HG03060 (cell line): ENCODE data around the gene TACR2.

ENCODE experiments used
- ATAC-seq: cut with Tn5 transposase; IDR thresholded peaks from one replicate; pipeline ENCODE4 v1.9.1; 2021; ENCODE audit warnings: low read depth, moderate number of reproducible peaks; ENCODE audit not compliant: unreplicated experiment

The TACR2 gene

DNA sequence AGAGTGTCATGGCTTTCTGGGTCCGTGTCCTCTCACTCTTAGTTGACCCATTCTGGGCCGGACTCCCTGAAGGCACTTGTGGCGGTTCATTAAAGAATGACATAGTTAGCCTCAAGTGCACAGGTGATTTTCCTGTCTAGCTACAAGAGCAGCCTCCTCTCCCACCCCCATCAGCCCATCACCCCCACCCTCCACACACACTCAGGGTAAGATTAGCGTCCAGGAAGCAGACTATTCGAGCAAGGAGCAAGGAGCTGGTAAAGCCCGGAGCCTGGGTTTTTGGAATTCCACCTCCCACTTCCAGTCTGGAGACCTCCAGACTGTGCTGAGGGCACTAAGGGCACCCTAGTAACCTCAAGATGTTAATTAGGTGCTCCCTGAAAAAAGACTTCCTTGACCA is 39.5 kb downstream of the TACR2 start:
- ATAC-seq, result no peak

DNA sequence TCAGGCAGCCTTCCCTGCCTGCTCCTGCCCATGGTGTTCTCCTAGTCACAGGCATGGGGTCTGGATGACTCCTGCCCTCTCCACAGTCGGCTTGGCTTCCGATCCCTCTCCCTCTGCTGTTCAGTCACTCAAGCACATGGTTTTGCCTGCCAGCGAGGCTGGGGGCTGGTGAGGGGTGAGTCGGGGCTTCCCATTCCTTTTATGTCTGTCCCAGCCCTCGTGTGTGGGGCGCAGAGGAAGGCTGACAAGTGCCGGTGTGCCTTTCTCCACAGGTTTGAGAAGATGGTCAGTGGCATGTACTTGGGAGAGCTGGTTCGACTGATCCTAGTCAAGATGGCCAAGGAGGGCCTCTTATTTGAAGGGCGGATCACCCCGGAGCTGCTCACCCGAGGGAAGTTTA is 40.1 kb downstream of the TACR2 start:
- no peak for ATAC-seq

DNA sequence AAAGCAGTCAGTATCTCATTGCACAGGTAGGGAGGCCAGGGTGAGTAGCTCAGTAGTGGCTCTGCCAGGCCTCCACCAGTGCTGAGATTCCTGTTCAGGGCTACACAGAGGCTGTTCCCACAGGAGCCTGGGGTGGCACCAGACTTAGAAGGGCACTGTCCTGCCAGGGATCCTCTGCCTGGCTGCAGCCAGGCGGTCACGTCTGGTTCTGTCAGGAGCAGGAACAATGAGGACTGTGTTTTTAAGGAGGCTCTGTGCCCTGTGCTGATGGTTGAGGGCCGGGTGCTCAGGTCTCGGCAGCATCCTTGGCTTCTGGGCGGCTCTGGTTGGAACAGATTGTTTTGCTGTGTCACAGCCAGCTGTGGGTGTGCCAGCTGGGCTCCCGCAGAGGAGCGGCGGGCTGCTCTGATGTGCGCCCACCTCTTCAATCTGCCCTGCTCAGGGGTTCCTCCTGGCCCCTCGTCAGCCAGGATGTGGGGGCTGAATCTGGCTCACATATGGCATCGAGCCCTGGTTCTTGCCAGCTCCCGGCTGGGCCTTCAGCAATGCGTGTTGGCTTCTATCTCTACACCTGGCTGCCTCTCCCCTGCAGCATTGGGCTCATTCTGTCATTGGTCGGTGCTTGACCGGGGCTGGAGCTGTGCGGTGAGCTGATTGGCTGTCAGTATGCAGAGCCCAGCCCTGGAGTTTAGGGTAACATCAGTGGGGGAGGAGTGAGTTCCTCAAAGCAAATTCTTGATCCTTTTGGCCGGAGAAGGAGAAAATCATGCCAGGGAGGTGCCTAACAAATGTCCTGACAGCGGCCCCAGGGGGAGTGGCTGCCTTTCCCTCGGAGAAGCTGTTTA is 41.2 kb downstream of the TACR2 start:
- ATAC-seq, result no peak

DNA sequence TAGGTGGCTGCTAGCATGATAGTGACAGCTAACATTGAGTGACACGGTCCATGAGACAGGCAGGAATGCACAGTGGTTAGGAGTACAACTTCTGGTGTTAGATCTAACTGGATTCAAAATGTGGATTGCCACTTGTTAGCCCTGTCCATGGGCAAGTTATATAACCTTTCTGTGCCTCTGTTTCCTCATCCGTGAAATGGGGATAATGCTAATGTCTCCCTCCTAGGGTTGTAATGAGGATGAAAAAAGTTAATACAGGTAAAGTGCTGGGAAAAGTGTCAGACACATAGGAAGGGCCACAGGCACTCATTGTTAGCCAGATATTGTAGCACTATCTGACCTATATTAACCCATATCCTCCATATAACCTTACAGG is 41.8 kb downstream of the TACR2 start:
- ATAC-seq, result no peak

DNA sequence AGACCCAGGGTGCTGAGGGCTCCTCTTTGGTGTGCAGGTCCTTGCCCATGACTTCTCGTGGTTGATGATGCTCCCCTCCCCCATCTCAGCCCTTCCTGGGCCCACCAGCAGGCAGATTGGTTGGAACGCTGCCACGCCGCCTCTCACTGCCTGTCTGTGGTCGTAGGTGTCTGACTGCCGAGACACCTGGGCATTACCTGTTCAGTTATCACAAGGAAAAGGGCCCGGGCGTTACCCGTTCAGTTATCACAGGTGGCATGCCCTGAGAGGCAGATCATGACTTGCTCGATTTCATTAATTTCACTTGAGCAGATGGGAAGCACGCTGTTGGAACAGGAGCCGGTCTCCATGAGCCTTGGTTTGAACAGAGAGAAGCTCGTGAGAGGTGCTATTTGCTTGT is 42.5 kb downstream of the TACR2 start:
- ATAC-seq, result no peak

DNA sequence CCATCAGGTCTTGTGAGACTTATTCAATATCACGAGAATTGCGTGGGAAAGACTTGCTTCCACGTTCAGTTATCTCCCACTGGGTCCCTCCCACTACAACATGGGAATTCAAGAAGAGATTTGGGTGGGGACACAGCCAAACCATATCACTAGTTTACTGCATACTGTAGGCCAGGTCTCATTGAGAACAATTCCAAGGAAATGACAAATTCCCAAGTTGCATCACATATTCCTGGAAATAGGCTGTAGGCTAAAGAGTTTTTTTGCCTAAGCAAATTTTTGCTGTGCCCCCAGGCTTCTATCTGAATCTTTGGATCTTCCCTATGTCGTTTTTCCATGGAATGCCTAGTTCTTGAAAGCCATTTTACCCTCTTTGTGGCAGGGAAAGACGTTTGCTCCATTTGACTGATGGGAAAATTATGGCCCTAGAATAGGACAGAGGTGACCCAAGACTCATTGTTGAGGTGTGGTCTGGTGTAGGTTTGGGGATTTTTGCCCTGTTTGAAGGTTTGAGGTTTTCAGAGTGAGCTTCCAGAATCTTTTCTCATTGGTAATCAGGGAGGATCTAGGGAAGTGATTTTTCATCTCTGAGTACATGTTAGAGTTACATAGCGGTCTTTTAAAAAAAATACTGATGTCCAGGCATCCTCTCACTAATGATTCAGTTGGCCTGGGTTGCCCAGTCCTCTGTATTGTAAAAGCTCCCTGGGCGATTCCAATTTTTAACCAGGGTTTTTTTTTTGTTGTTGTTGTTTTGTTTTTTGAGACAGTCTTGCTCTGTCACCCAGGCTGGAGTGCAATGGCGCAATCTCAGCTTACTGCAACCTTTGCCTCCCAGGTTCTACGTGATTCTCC is 44.4 kb downstream of the TACR2 start:
- no peak for ATAC-seq

DNA sequence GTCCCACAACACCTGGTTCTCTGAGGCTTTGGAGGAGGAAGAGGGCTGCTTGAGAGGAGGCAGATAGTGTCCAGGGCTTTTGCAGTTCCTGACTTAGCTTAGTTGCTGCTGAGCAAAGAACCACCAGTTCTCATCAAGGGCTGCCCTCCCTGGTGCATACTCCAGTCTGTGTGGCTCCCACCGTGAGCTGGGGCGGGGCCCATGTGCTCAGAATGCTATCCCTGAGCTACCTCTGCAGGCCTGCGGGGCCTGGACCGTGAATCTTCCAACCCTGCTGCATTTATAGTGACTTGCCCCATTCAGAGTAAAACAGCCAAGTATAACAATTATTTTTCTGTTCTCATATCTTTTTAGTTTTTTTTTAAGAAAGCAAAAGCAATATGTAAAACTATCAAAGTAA is 49.2 kb downstream of the TACR2 start:
- no peak for ATAC-seq

DNA sequence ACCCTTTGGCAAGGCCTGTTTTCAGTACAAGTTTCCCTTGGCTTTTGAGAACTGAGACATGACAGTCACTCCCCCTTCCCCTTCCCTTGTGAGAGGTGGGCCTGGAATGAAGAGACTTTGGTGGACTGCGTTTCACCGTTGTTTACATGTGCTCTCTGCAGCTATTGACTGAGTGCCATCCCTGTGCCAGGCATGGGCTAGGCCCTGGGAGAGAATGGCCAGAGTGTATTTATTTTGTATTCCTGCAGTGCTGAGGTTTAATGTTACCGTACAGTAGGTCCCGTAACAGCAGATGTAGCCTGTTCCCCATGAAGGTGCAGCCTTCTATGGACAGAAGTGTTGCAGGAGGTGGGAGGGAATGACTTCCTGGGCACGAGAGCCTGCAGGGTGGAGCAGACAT is 50.0 kb downstream of the TACR2 start:
- ATAC-seq, result no peak

DNA sequence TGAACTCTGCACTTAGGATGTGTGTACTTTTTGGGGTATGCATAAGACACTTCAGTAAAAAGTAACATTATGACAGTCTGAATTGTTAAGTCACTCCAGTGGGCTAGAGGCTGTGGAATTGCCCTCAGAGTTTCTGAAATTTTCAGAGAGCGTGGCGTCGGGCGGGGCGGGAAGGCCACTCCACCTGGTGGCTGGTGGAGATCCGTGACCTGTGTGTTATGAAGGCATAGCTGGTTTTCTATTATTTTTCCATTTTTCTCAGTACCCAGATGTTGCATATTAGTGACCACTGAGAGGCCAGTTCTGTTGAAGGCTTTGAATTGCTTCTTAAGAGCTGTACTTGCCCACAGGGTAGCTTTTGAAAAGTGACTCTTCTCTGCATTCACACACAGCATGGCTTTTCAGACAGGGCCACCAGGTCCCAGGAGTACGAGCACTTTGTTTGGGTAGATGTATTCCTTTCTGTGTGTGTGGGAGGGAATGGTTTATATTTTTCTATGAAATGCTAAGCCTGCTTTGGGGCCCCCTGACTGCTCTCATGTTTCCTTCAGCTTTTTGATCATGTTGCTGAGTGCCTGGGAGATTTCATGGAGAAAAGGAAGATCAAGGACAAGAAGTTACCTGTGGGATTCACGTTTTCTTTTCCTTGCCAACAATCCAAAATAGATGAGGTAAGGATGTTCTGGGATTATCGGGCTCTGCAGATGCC is 52.3 kb downstream of the TACR2 start:
- no peak for ATAC-seq

DNA sequence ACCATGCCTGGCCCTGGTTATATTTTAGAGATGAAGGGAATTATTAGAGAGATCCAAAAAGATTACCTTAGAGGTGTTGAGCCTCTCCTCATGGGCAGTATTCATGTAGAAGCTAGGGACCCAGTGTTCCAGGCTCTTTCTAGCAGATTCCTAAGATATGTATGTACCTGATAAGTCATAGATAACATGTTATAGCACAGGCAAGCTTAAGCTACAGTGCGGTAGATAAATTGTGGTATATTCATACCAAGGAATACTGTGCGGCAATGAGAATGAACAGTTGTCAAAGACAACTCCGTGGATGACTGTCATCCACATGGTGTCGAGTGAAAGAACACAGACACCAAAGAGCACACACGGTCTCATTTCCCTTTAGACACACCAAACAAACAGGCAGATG is 53.1 kb downstream of the TACR2 start:
- no peak for ATAC-seq

DNA sequence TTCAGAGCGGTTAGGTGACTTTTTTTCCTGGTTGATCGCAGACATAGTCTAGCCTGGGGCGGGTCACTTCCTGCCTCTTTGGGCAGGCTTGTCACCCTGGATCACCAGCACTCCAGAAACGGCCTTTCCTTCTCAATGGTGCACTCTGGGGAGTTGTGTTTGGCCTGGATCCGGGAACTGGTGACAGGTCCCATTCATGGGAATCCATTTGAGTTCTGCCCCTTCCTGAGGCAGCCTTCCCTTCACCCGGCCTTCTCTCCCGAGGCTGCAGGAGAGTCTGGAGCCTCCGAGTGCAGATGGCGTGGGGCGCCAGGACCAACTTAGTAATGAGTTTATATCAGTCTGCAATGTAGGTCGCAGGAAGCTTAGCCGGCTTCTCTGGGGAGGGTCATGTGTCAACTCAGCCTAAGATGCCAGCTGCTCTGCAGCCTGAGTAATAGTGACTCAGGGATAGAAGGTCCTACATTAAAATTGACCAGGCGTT is 54.2 kb downstream of the TACR2 start:
- ATAC-seq, result no peak

DNA sequence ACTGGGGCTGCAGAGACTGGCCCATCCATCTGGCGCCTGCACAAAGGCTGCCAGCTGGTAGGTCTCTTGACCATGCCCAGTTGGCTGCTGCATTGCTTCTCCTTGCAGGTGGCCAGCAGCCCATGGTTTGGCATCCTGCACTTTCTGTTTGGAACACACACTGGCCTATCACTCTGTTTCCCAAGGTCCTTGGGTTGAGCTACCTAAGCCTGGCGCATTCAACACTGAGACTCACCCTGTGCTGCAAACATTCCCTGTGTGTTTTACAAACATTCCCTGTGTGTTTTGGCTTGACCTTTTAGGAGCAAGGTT is 55.5 kb downstream of the TACR2 start:
- no peak for ATAC-seq

DNA sequence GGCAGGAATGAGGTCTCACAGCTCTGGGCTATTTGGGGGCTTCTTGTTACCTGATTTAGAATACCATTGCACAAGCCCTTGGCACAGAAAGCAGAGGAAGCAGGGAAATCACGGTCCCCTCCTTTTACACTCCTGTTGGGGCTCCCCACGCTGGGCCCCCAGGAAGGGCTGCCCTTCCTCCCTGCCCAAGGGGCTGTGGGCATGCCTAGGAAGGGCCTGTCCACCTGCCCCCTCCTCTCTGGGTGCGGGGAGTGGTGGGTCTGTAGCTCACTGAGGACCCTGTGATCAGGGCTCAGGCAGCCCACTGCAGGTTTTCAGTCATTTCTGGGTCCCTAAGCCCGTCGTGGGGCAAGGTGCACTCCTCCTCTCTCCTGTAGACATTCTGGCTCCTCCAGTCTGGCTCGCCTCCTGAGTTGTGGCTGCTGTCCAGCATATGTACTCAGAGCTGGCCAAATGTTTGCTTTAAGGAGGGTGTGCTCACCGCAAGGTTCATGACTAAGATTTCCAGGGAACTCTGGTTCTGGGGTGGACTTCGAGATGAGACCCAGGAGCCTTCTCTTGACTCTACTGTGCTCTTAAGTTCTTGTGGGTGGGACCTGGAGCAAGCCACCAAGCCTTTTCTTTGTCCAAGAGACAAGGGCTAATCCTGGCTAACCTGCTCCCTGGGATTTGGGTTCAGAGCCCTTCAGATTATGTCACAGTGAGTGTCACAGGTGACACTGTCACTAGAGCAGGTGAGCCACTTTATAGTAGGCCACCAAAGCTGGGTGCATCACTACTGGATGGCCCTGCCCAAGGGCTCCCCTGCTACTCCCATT is 56.0 kb downstream of the TACR2 start:
- ATAC-seq, result no peak

DNA sequence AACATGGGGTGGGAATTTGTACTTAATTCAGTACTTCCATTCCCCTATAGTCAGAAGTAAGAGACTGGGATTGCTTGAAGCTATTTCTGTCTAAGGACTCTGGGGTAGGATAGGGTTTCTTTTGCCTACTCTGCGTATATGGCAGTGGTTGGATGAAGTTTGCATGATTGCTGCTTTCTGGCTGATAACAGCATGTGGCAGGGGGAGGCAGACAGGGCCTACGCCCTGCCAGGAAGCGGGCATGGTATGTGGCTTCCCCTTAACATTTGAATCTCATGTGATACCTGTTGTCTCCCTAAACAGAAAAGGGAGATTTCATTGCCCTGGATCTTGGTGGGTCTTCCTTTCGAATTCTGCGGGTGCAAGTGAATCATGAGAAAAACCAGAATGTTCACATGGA is 57.1 kb downstream of the TACR2 start:
- no peak for ATAC-seq

DNA sequence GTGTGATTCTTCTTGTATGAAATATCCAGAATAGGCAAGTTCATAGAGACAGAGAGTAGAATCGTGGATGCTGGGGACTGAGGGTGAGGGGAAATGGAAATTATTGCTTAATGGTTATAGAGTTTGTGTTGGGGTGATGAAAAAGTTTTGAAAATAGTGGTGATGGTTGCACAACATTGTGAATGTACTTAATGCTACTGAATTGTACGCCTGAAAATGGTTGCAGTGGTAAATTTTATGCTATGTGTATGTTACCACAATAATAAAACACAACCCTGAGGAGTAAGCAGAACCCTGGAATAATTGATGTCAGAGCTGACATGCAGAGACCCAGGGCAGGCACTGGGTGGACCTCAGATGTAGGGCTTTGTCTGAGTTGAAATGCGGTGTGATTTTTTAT is 57.6 kb downstream of the TACR2 start:
- ATAC-seq, result no peak

DNA sequence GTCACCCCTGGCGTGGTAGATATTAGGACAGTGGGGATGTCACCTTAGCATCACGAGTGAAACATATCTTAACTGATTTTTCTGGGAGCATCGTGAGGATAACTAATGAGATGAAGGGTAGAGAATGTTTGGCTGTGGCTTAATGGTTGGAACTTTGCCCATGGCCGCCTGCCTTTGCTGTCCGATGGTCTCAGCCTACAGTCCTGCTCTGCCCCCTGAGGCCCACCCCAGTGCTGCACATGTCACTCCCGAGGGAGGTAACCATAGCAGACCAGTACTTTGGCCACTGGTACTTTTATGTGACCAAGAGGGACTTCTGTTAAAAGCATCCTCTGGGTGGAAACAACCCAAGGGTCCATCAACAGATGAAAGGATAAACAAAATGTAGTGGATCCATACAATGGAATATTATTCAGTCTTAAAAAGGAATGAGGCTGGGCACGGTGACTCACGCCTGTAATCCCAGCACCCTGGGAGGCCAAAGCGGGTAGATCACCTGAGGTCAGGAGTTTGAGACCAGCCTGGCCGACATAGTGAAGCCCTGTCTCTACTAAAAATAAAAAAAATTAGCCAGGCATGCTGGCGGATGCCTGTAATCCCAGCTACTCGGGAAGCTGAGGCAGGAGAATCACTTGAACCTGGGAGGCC is 58.4 kb downstream of the TACR2 start:
- no peak for ATAC-seq

DNA sequence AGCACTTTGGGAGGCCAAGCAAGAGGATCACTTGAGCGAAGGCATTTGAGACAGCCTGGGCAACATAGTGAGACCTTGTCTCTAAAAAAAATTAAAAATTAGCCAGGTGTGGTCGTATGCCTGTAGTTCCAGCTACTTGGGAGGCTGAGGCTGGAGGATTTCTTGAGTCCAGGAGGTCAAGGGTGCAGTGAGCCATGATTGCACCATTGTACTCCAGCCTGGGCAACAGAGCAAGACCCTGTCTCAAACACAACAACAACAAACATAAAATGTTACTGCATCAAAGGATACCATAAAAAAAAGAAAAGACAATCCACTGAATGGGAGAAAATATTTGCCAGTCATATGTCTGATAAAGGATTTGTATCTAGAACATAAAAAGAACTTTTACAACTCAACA is 60.5 kb downstream of the TACR2 start:
- no peak for ATAC-seq

DNA sequence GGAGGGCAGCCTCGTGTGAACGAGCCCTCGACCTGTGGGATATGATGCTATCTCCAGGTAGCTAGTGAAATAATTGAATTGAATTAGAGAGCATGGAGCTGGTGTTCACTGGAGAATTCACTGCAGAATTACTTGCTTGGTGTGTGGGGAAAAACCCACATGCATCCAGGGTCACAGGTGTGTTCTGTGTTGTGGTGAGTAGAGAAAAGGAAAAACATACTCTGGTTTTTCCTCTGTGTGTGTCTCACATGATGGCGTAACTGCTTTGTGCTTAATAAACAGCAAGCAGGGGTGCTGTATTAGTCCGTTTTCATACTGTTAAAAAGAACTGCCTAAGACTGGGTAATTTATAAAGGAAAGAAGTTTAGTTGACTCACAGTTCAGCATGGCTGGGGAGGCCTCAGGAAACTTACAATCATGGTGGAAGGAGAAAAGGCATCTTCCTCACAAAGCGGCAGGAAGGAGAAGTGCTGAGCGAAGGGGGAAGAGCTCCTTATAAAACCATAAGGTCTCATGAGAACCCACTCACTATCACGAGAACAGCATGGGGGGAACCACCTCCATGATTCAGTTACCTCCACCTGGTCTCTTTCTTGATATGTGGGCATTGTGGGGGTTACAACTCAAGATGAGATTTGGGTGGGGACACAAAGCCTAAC is 62.6 kb downstream of the TACR2 start:
- no peak for ATAC-seq
